BLaER1 treated with 17β-estradiol and CSF1 and Interleukin-3, amounts not matched to agents 10 nM and 100 nM (cell line): ENCODE measurements around the gene RPS5.
A peak's percentile ranks its signal among the peaks of the same experiment; 100 is the strongest.

Experiments
- H3K27ac ChIP-seq, 11 experiments: shearing (Covaris generic); formaldehyde crosslinking; 2 replicates each; pipeline ENCODE4 v1.8.1; 2022
- H3K27me3 ChIP-seq, 11 experiments: shearing (Covaris generic); formaldehyde crosslinking; 2 replicates each; pipeline ENCODE4 v1.8.1; 2022
- H3K36me3 ChIP-seq, 11 experiments: shearing (Covaris generic); formaldehyde crosslinking; 2 replicates each; pipeline ENCODE4 v1.8.1; 2022
- H3K4me1 ChIP-seq, 10 experiments: shearing (Covaris generic); formaldehyde crosslinking; 2 replicates each; pipeline ENCODE4 v1.8.1; 2022
- H3K4me2 ChIP-seq, 11 experiments: shearing (Covaris generic); formaldehyde crosslinking; 2 replicates each; pipeline ENCODE4 v1.8.1; 2022
- H3K4me3 ChIP-seq, 10 experiments: shearing (Covaris generic); formaldehyde crosslinking; 2 replicates each; pipeline ENCODE4 v1.8.1; 2022
- H3K9ac ChIP-seq, 11 experiments: shearing (Covaris generic); formaldehyde crosslinking; 2 replicates each; pipeline ENCODE4 v1.8.1; 2022
- H3K9me3 ChIP-seq, 11 experiments: shearing (Covaris generic); formaldehyde crosslinking; replicated peaks in 1 of 11; 2 replicates each; pipeline ENCODE4 v1.8.1; 2022
- H4K20me1 ChIP-seq, 11 experiments: shearing (Covaris generic); formaldehyde crosslinking; 2 replicates each; pipeline ENCODE4 v1.8.1; 2022
- Cebpa-rat ChIP-seq, 11 experiments: shearing (Covaris generic); IDR thresholded peaks; 2 replicates each; pipeline ENCODE4 v1.8.1; 2022

RPS5 gene

DNA sequence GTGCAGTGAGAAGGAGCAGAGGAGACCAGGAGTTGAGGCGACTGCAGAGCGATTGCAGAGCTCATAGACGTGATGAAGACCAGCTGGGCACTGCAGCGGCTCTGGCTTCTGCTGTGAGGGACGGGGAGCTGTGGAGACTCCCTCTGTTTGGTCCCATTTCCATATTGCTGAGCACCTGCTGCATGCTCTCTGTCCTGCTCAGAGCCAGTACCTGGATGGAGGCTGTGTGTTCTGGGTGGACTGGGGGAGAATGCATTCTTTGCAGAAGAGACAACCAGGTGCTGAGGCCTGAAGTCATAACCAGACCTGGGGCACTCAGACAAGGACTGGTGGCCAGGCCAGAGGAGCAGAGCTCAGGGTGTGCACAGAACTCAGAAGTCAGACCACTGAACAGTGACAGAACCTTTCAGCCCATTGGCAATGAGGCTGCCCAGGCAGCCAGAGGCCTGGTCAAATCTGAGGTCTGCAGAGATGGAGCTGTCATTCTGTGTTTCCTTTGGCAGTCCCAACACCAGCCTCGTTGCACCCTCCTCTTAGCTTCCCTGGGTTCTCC lies 32.5 kb upstream of the RPS5 start:
- TF ChIP-seq Cebpa-rat (IDR thresholded peaks at IDR 0.05): no peak
- Histone ChIP-seq H3K9ac (no peak overlapping the region), H3K4me1 (peaks cover 35 to 76% (median 60%) of the 10 kb centered on the region in 10 experiments), H3K36me3 (peaks cover 0 to 42% (median 25%) of the 10 kb centered on the region in 11 experiments; a peak in 17 of 22 replicates), H3K4me2 (no peak overlapping the region), H4K20me1 (peaks cover 18 to 79% (median 68%) of the 10 kb centered on the region in 11 experiments), H3K27ac (no peak overlapping the region), H3K9me3 (no peaks in the 10 kb centered on the region), H3K4me3 (no peak overlapping the region), H3K27me3 (peaks cover 31 to 39% (median 35%) of the 10 kb centered on the region in 11 experiments)

DNA sequence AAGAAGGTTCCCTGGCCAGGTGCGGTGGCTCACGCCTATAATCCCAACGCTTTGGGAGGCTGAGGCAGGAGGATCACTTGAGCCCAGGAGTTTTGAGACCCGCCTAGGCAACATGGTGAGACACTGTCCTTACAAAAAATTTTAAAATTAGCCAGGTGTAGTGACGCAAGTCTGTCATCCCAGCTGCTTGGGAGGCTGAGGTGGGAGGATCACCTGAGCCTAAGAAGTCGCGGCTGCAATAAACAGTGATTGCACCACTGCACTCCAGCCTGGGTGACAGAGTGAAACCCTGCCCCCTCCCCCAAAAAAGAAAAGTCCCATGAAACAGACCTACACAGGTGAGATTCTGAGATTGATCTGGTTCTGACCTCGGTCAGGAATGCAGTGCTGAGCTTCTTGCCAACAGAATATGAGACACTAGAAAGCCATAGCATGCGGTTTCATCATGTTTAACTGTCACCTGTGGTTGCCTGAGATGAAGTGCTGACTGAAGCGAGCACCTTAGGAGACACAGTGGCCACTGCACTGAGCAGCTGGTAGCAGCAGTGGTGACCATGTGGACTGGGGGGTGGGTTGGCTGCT lies 31.8 kb upstream of the RPS5 start:
- peak overlapping the region in 10 of 11 experiments; percentile 80 to 98 (median 93); a peak in 21 of 22 replicates for H3K4me2 ChIP-seq
- no peak for TF ChIP-seq Cebpa-rat (IDR thresholded peaks at IDR 0.05)

DNA sequence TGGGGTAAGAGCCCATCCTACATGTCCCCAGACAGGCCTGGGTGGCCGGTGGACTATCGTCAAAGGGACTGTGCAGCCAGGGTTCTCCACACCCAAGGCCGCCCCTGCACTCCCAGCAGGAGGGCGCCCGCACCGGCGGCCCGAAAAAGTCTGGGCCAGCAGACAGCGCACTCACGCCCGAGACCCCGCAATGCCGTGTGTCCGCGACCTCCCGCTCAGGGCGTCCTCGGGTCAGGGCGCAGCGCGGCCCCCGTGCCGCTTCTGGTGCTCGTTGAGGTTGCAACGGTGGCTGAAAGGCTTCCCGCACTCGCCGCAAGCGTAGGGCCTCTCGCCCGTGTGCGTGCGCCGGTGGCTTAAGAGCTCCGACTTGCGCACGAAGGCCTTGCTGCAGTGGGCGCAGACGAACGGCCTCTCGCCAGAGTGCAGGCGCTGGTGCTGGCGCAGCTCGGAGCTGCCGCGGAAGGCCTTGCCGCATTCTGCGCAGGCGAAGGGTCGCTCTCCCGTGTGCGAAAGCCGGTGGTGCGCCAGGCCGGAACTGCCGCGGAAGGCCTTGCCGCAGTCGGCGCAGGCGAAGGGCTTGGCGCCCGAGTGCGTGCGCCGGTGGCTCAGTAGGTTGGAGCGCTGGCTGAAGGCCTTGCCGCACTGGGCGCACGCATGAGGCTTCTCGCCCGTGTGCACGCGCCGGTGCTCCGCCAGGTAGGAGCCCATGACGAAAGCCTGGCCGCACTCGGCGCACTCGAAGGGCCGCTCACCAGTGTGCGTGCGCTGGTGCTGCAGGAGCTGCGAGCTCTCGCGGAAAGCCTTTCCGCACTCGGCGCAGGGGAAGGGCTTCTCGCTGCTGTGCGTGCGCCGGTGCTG lies 30.9 kb upstream of the RPS5 start:
- H3K36me3 ChIP-seq: peaks cover 0 to 36% (median 23%) of the 10 kb centered on the region in 11 experiments; a peak in 17 of 22 replicates
- H3K9me3 ChIP-seq: no peaks in the 10 kb centered on the region
- peaks cover 20 to 65% (median 47%) of the 10 kb centered on the region in 10 experiments for H3K4me1 ChIP-seq
- H3K4me2 ChIP-seq: peak overlapping the region; percentile 80 to 98 (median 94)
- H3K27me3 ChIP-seq: peaks cover 31 to 39% (median 35%) of the 10 kb centered on the region in 11 experiments
- no peak overlapping the region; a peak in 1 of 22 replicates for H3K27ac ChIP-seq
- peak overlapping the region in 10 of 11 experiments; percentile 15 to 57 (median 44); a peak in 18 of 22 replicates for H3K9ac ChIP-seq
- H4K20me1 ChIP-seq: peaks cover 8 to 70% (median 59%) of the 10 kb centered on the region in 11 experiments
- H3K4me3 ChIP-seq: peak overlapping the region; percentile 31 to 64 (median 46); a peak in 19 of 20 replicates
- no peak for TF ChIP-seq Cebpa-rat (IDR thresholded peaks at IDR 0.05)

More for the DNA sequence above, 31.8 kb upstream of the RPS5 start:
- Histone ChIP-seq H3K4me3 (0 out of 20 replicates have a peak overlapping the region, but pooled peaks of 1 of the 10 experiments have one; percentile 53), H4K20me1 (peaks cover 16 to 78% (median 68%) of the 10 kb centered on the region in 11 experiments), H3K27me3 (peaks cover 31 to 39% (median 35%) of the 10 kb centered on the region in 11 experiments), H3K36me3 (peaks cover 0 to 42% (median 25%) of the 10 kb centered on the region in 11 experiments; a peak in 17 of 22 replicates), H3K9ac (peak overlapping the region in 1 of 11 experiments; percentile 40; a peak in 1 of 22 replicates), H3K4me1 (peaks cover 28 to 69% (median 53%) of the 10 kb centered on the region in 10 experiments), H3K27ac (no peak overlapping the region), H3K9me3 (no peaks in the 10 kb centered on the region)

DNA sequence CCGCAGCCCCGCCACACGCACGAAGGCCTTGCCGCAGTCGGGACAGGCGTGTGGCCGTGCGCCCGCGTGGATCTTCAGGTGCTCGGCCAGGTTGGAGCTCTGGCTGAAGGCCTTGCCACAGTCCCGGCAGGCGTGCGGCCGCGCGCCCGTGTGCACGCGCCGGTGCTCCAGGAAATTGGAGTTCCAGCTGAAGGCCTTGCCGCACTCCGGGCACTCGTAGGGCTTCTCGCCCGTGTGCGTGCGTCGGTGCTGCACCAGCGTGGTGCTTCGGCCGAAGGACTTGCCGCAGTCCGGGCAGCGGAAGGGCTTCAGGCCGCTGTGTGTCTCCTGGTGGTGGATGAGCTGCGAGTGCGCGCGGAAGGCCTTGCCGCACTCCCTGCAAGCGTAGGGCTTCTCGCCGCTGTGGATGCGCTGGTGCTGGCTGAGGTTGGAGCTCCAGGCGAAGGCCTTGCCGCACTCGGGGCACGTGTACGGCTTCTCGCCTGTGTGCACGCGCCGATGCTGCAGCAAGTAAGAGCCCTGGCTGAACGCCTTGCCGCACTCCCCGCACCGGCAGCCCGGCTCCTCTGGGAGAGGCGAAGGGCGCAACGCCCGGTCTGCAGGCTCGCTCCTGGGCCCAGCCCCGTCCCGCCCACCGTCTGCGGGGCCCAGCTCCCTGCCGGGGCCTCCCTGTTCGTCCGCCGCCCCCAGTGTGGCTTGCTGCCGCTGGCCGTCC lies 30.1 kb upstream of the RPS5 start:
- no peak for TF ChIP-seq Cebpa-rat (IDR thresholded peaks at IDR 0.05)
- Histone ChIP-seq H3K9ac (peak overlapping the region in 9 of 11 experiments; percentile 20 to 57 (median 46); a peak in 17 of 22 replicates), H3K9me3 (no peaks in the 10 kb centered on the region), H3K4me3 (peak overlapping the region; percentile 31 to 64 (median 46); a peak in 19 of 20 replicates), H3K27me3 (peaks cover 31 to 39% (median 35%) of the 10 kb centered on the region in 11 experiments), H3K36me3 (peaks cover 0 to 28% (median 15%) of the 10 kb centered on the region in 11 experiments; a peak in 17 of 22 replicates), H3K4me1 (peaks cover 28 to 65% (median 49%) of the 10 kb centered on the region in 10 experiments), H4K20me1 (peaks cover 3 to 62% (median 52%) of the 10 kb centered on the region in 11 experiments), H3K27ac (no peak overlapping the region; a peak in 1 of 22 replicates), H3K4me2 (peak overlapping the region; percentile 80 to 98 (median 94))

DNA sequence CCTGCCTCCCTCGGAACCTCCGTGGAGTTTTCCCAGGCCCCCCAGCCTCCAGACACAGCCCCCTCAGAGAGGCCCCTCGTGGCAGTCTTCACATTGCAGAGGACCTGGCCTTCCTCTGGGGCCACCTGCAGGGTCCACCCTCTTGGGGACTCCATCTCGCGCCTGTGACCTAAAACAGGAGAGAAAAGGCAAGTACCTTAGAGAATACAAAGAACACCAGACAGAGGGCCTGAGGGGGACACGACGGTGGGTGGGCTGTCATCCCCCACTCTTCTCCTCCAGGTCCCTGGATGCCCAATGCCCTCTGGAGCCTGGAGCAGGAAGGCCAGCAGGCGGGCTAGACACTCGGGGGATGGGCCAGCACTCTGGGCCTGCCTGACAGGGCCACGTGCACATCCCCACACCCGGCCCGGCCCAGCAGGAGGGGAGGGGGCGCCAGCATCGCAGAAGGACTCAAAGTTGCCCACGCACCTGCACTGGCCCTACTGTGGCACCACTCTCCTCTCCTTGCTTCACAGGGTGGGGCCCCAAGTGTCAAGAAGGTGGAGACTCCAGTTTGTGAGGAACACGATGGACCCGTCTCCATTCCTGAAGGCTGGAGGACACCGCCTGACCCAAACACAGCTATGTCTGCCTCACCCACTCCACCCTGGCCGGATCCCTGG lies 29.5 kb upstream of the RPS5 start:
- peaks cover 0 to 21% (median 12%) of the 10 kb centered on the region in 11 experiments; a peak in 15 of 22 replicates for H3K36me3 ChIP-seq
- H3K4me1 ChIP-seq: peaks cover 28 to 62% (median 48%) of the 10 kb centered on the region in 10 experiments
- no peak for TF ChIP-seq Cebpa-rat (IDR thresholded peaks at IDR 0.05)
- H4K20me1 ChIP-seq: peaks cover 3 to 55% (median 45%) of the 10 kb centered on the region in 11 experiments
- H3K4me2 ChIP-seq: peak overlapping the region in 10 of 11 experiments; percentile 80 to 98 (median 93); a peak in 18 of 22 replicates
- peak overlapping the region in 1 of 11 experiments; percentile 42; a peak in 1 of 22 replicates for H3K9ac ChIP-seq
- H3K9me3 ChIP-seq: no peaks in the 10 kb centered on the region
- H3K27ac ChIP-seq: no peak overlapping the region
- 0 out of 20 replicates have a peak overlapping the region, but pooled peaks of 2 of the 10 experiments have one; percentile 44 to 53 for H3K4me3 ChIP-seq
- peaks cover 31 to 39% (median 35%) of the 10 kb centered on the region in 11 experiments for H3K27me3 ChIP-seq

DNA sequence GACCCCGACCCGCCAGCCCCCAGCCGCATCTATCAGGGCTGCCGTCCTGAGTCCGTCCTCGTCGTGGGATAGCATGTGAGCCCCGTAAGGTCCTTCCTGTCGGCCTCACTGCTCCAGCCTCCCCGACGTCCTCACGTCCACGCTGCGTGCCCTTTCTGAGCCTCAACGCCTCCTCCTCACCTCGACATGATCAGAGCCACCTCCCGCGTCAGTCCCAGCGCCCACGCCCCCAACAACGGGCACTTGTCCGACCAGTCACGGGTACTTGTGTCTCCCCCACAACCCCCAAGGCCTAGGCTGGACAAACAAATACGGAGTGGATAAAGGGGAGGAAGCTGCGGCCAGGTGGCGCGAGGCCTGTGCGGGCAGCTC lies 25.2 kb upstream of the RPS5 start:
- peaks cover 10 to 18% (median 14%) of the 10 kb centered on the region in 11 experiments for H3K27me3 ChIP-seq
- H3K4me2 ChIP-seq: peak overlapping the region; percentile 84 to 95 (median 87)
- H4K20me1 ChIP-seq: peaks cover 0 to 13% (median 5%) of the 10 kb centered on the region in 11 experiments; a peak in 11 of 22 replicates
- peak overlapping the region; percentile 83 to 94 (median 91) for H3K27ac ChIP-seq
- H3K36me3 ChIP-seq: peaks cover 0 to 3% (median 0%) of the 10 kb centered on the region in 11 experiments; a peak in 5 of 22 replicates
- H3K4me1 ChIP-seq: peaks cover 38 to 81% (median 71%) of the 10 kb centered on the region in 10 experiments
- H3K9ac ChIP-seq: peak overlapping the region; percentile 79 to 93 (median 90)
- no peaks in the 10 kb centered on the region for H3K9me3 ChIP-seq
- TF ChIP-seq Cebpa-rat (IDR thresholded peaks at IDR 0.05): no peak
- peak overlapping the region; percentile 59 to 75 (median 68) for H3K4me3 ChIP-seq

DNA sequence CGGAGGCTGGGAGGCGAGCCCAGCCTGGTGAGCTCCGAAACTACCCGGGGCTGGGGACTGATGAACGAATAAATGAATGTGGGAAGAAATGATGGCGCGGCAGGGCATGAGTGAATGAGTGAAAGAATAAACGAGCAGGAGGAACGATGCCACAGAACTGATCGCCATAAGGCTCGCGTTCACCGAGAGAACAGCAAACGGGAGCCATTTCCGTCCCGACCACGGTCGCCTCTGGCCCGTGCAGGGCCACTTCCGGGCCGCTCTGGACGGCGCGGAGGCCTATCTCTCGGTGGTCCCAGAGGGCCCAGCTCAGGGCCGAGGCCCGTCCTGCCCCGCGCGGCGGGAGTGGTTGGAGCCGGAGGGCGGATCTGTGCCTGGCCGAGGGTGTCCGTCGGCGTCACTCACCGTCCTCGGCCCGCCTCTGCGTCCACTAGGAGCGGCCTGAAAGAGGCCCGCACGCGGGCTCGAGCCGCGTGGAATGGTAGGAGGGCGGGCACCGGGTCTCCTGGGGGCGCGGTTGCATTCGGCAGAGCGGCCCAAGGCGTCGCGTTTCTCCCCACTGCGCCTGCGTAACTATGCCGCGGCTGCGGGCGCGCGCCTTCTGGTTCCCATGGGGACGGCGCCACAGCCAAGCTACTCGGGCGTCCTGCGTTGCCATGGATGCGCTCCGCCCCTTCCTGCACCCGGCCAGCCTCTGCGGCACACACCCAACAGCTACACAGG lies 24.6 kb upstream of the RPS5 start, which contains the start of gene ZNF497:
Gene ZNF497 (minus strand): TSS at position 480 of the 723 bp plus-strand sequence. CDS start 5,116 bp downstream, outside the sequence.
- H3K27me3 ChIP-seq: peaks cover 5 to 12% (median 8%) of the 10 kb centered on the region in 11 experiments
- peak within 1 kb of the TSS; percentile 83 to 94 (median 91) for H3K27ac ChIP-seq
- H3K4me1 ChIP-seq: peaks cover 33 to 77% (median 67%) of the 10 kb centered on the region in 10 experiments
- peaks cover 0 to 7% (median 0%) of the 10 kb centered on the region in 11 experiments; a peak in 6 of 22 replicates for H4K20me1 ChIP-seq
- H3K4me3 ChIP-seq: peak within 1 kb of the TSS; percentile 59 to 75 (median 68)
- H3K36me3 ChIP-seq: peaks cover 0 to 8% (median 5%) of the 10 kb centered on the region in 11 experiments; a peak in 14 of 22 replicates
- no peaks in the 10 kb centered on the region; a peak in 1 of 22 replicates for H3K9me3 ChIP-seq
- no peak for TF ChIP-seq Cebpa-rat (IDR thresholded peaks at IDR 0.05)
- H3K4me2 ChIP-seq: peak within 1 kb of the TSS; percentile 84 to 95 (median 87)
- peak within 1 kb of the TSS; percentile 79 to 93 (median 90) for H3K9ac ChIP-seq
